Testis (tissue), 3 donors: Measurements from ENCODE around the gene TMC3. TPM values are rescaled to one million over a fixed set of nuclear protein-coding genes. Genes with fewer than 3 reads are reported as not detected.

ENCODE experiments used
- DNase-seq: peaks from one replicate; pipeline ENCODE4 v3.0.0-alpha.2; 2019
- H3K27ac ChIP-seq, 2 donors: fragments of 200-600 bp; sonication (generic); one replicate each; pipeline ENCODE4 v1.5.1; 2019
- H3K27me3 ChIP-seq: fragments of 200-600 bp; sonication (generic); one replicate; pipeline ENCODE4 v1.5.1; 2019
- H3K36me3 ChIP-seq: fragments of 200-600 bp; sonication (generic); one replicate; pipeline ENCODE4 v1.5.1; 2017; ENCODE audit warnings: low read depth; ENCODE audit errors: missing control alignments
- H3K4me1 ChIP-seq: fragments of 200-600 bp; sonication (generic); one replicate; pipeline ENCODE4 v1.5.1; 2019
- H3K4me3 ChIP-seq, 2 donors: fragments of 200-600 bp; sonication (generic); one replicate each; pipeline ENCODE4 v1.5.1; 2017 to 2019
- H3K9me3 ChIP-seq: fragments of 200-600 bp; sonication (generic); one replicate; pipeline ENCODE4 v1.5.1; 2017
- POLR2A ChIP-seq: fragments of 450-650 bp; IDR thresholded peaks from one replicate; pipeline ENCODE4 v1.6.1; 2017; ENCODE audit warnings: antibody characterized with exemption, mild to moderate bottlenecking, moderate library complexity
- WGBS, 2 donors: methylation state at CpG; one replicate each; pipeline ENCODE4 v1.1.5; 2018; 5-methylcytosine and 5-hydroxymethylcytosine counted together
- intact Hi-C: fragments of 100-400 bp; cut with DNase I; formaldehyde crosslinking; loops from one replicate; pipeline ENCODE4 v1.15.1; 2023; ENCODE audit warnings: low total_unique reads
- polyA plus RNA-seq: library from polyadenylated mRNA; stranded (reverse); fragments of 350-450 nt; fragmentation: Illumina TruSeq; extraction: RNeasy Lipid Tissue Mini Kit (QIAGEN cat#74804); gene quantifications from one replicate; pipeline ENCODE4 v1.2.3, GENCODE V29; 2014; ENCODE audit warnings: low read depth, low replicate concordance; ENCODE audit not compliant: insufficient read depth
- total RNA-seq, 2 donors: library from RNA; depleted of rRNA; stranded (reverse); fragments of >200 nt; gene quantifications; one replicate each; pipeline ENCODE4 v1.2.3, GENCODE V29; 2016
- TF ChIP-seq, protein P1 (sequence below), 3 experiments: fragments of 450-650 bp in 2 of 3; fragments of 200-600 bp in 1 of 3; sonication (generic) in 1 of 3; IDR thresholded peaks; one replicate each; pipeline ENCODE4 v1.5.1; 2016 to 2019; ENCODE audit warnings: antibody characterized with exemption in 3 of 3, mild to moderate bottlenecking in 2 of 3, moderate library complexity in 1 of 3

Gene TMC3
- total and polyA plus RNA-seq, 3 donors from 2014 or later, result 0.16 to 0.31 (median 0.26) TPM

- DNase-seq, result no peak
- Histone ChIP-seq H3K27me3 (no peaks in the 10 kb centered on the region), H3K4me1 (peaks cover 14% of the 10 kb centered on the region), H3K27ac (no peak overlapping the region), H3K36me3 (no peaks in the 10 kb centered on the region), H3K9me3 (no peaks in the 10 kb centered on the region), H3K4me3 (no peak overlapping the region)
- TF ChIP-seq, protein P1, sequence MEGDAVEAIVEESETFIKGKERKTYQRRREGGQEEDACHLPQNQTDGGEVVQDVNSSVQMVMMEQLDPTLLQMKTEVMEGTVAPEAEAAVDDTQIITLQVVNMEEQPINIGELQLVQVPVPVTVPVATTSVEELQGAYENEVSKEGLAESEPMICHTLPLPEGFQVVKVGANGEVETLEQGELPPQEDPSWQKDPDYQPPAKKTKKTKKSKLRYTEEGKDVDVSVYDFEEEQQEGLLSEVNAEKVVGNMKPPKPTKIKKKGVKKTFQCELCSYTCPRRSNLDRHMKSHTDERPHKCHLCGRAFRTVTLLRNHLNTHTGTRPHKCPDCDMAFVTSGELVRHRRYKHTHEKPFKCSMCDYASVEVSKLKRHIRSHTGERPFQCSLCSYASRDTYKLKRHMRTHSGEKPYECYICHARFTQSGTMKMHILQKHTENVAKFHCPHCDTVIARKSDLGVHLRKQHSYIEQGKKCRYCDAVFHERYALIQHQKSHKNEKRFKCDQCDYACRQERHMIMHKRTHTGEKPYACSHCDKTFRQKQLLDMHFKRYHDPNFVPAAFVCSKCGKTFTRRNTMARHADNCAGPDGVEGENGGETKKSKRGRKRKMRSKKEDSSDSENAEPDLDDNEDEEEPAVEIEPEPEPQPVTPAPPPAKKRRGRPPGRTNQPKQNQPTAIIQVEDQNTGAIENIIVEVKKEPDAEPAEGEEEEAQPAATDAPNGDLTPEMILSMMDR (IDR thresholded peaks at IDR 0.05), result no peak
- TF ChIP-seq POLR2A, result no peak
- 50 to 57% methylated on average over 6 of the region's 6 CpGs for WGBS, 2 donors
- intact Hi-C loops, result no loop called here
Measured at GRCh38 chr15:81322676-81323253, 51.2 kb downstream of the TMC3 start.

DNA sequence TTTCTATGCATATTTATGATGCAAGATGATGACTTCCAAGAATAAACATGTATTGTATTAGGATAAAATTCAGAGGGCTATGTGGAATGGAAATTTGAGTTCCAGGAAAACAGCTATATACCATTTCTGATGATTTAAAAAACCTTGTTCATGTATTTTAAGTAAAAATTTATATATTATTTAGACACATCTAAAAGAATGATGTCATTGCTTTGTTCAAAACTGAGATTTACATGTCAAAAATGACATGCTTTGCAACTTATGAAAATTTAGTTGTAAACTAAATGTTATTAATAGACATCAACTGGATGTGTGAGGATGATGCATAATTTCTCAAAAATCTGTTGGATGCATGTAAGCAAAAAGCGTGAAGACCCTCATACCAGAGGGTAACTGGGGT, 52.3 kb downstream of the TMC3 start:
- no peaks in the 10 kb centered on the region for H3K27me3 ChIP-seq
- peaks cover 14% of the 10 kb centered on the region for H3K4me1 ChIP-seq
- TF ChIP-seq, protein P1 (IDR thresholded peaks at IDR 0.05), result no peak
- no peak for TF ChIP-seq POLR2A
- H3K9me3 ChIP-seq, result no peaks in the 10 kb centered on the region
- intact Hi-C loops, result no loop called here
- 81 to 86% methylated on average over 1 of the region's 1 CpG for WGBS, 2 donors
- no peaks in the 10 kb centered on the region for H3K36me3 ChIP-seq
- no peak overlapping the region for H3K27ac ChIP-seq
- no peak for DNase-seq
- H3K4me3 ChIP-seq, result no peak overlapping the region

GRCh38 chr15:81317642-81318017, 56.4 kb downstream of the TMC3 start:
- H3K9me3 ChIP-seq, result no peaks in the 10 kb centered on the region
- no peak overlapping the region for H3K27ac ChIP-seq
- TF ChIP-seq, protein P1 (IDR thresholded peaks at IDR 0.05), result no peak
- TF ChIP-seq POLR2A, result no peak
- no peak for DNase-seq
- H3K36me3 ChIP-seq, result no peaks in the 10 kb centered on the region
- H3K4me3 ChIP-seq, result no peak overlapping the region
- intact Hi-C loops, result no loop called here
- 87 to 88% methylated on average over 6 of the region's 6 CpGs for WGBS, 2 donors
- H3K4me1 ChIP-seq, result peaks cover 13% of the 10 kb centered on the region
- H3K27me3 ChIP-seq, result no peaks in the 10 kb centered on the region

DNA sequence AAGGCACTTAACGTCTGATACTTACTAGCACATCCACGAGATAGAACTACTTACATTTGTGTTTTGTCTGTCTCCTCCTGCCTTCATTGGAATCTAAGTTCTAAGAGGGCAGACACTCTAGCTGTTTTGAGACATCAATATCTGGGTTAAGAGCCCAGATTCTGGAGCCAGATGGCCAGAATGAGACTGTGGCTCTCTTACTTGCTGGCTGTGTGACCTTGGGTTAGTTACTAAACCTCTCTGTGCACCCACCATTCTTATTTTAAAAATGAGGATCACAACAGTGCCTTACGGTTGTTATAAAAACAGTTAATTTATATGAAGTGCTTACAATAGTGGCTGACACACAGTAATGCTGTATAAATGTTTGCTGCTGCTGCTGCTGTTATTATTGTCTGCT, 57.7 kb downstream of the TMC3 start:
- H3K27me3 ChIP-seq, result no peaks in the 10 kb centered on the region
- H3K27ac ChIP-seq, result no peak overlapping the region
- intact Hi-C loops, result no loop called here
- TF ChIP-seq, protein P1 (IDR thresholded peaks at IDR 0.05), result no peak
- TF ChIP-seq POLR2A, result no peak
- no peaks in the 10 kb centered on the region for H3K9me3 ChIP-seq
- H3K4me1 ChIP-seq, result peaks cover 12% of the 10 kb centered on the region
- DNase-seq, result no peak
- no peak overlapping the region for H3K4me3 ChIP-seq
- WGBS, 2 donors, result 77 to 82% methylated on average over 3 of the region's 3 CpGs
- H3K36me3 ChIP-seq, result no peaks in the 10 kb centered on the region

- no peak overlapping the region for H3K4me3 ChIP-seq
- 89 to 93% methylated on average over 14 of the region's 14 CpGs for WGBS, 2 donors
- peaks cover 16% of the 10 kb centered on the region for H3K4me1 ChIP-seq
- no peaks in the 10 kb centered on the region for H3K36me3 ChIP-seq
- DNase-seq, result no peak
- intact Hi-C loops, result no loop called here
- H3K9me3 ChIP-seq, result no peaks in the 10 kb centered on the region
- H3K27me3 ChIP-seq, result no peaks in the 10 kb centered on the region
- TF ChIP-seq, protein P1 (IDR thresholded peaks at IDR 0.05), result no peak
- TF ChIP-seq POLR2A, result no peak
- no peak overlapping the region for H3K27ac ChIP-seq
Measured at GRCh38 chr15:81315452-81316175, 58.4 kb downstream of the TMC3 start.
